Measurements from ENCODE around the gene BABAM2. TPM values are rescaled to one million over a fixed set of nuclear protein-coding genes. Genes with fewer than 3 reads are reported as not detected.

The BABAM2 gene
- total and polyA plus RNA-seq, 9 of the 15 experiments (the other 6 are each of a cell fraction or from before 2014, with no cell fraction given) = 10.9 to 37.4 (median 25.6) TPM

DNA sequence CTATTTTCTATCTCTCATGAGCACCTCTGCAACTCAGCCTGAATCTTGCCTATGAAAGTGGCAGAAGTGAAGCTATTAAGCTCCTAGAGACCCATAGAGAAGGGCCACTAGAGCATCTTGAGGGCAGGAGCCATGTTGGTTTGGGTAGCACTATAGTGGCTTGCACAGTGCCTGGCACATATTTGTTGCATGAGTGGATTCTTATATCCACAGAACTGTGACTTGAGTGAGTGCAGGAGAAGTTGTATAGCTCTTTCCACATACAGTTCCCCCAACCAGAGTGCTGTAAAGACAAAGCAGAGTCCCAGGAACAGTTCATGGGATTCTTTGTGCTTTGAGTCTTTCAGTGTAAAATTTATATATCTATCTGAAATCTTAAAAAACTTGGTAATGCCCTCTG is 296.7 kb downstream of the BABAM2 start:
- no peak for DNase-seq (ENCODE audit: extremely low read depth in 1 of 4, low spot score in 3 of 4)
- CTCF ChIA-PET (ENCODE audit: low intra/inter-chr PET ratio) = no interaction called here
- H3K36me3 ChIP-seq (ENCODE audit: control insufficient read depth, insufficient read depth, low read length) = no peaks in the 10 kb centered on the region
- no peak overlapping the region for H2AFZ ChIP-seq (ENCODE audit: low read depth, low read length)
- no peak overlapping the region for H3K9ac ChIP-seq (ENCODE audit: insufficient read depth in 1 of 2, low read depth in 2 of 2, low read length in 2 of 2)
- H3K4me3 ChIP-seq = no peak overlapping the region
- no peak overlapping the region for H3K4me2 ChIP-seq (ENCODE audit: insufficient read depth, low read length)
- no peaks in the 10 kb centered on the region for H4K20me1 ChIP-seq (replicated peaks; ENCODE audit: control insufficient read depth, insufficient read depth, low read length)
- intact Hi-C loops (cut with micrococcal nuclease) = no loop called here
- in situ Hi-C loops (cut with MboI) = no loop called here
- POLR2A ChIA-PET = no interaction called here
- H3K9me3 ChIP-seq (replicated peaks; ENCODE audit: control insufficient read depth, insufficient read depth, low read depth, low read length) = no peaks in the 10 kb centered on the region
- no peak for FAIRE-seq
- H3K79me2 ChIP-seq (ENCODE audit: control insufficient read depth, insufficient read depth, low read length) = no peaks in the 10 kb centered on the region
- ATAC-seq = no peak
- H3K27ac ChIP-seq (ENCODE audit: extremely low read depth, low read depth, low read length) = no peak overlapping the region
- no peaks in the 10 kb centered on the region for H3K4me1 ChIP-seq (replicated peaks in 1 of 2; ENCODE audit: control insufficient read depth in 2 of 2, insufficient read depth in 2 of 2, low read length in 2 of 2)
- H3K9me1 ChIP-seq (ENCODE audit: control insufficient read depth, insufficient read depth, low read length) = no peaks in the 10 kb centered on the region
- no peaks in the 10 kb centered on the region for H3K27me3 ChIP-seq (ENCODE audit: control insufficient read depth in 2 of 2, insufficient read depth in 2 of 2, low read length in 2 of 2)
- no TSS peak for BruUV-seq (replicated peaks)
- TF ChIP-seq, protein P1, sequence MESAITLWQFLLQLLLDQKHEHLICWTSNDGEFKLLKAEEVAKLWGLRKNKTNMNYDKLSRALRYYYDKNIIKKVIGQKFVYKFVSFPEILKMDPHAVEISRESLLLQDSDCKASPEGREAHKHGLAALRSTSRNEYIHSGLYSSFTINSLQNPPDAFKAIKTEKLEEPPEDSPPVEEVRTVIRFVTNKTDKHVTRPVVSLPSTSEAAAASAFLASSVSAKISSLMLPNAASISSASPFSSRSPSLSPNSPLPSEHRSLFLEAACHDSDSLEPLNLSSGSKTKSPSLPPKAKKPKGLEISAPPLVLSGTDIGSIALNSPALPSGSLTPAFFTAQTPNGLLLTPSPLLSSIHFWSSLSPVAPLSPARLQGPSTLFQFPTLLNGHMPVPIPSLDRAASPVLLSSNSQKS (CRISPR knock-in tag; IDR thresholded peaks at IDR 0.05) = no peak
- no peak for TF ChIP-seq NCOA2 (IDR thresholded peaks at IDR 0.05; ENCODE audit: partially characterized antibody in 2 of 2)
- TF ChIP-seq PRPF4 (IDR thresholded peaks at IDR 0.05; ENCODE audit: insufficient read depth, low read depth, low read length, poor library complexity, severe bottlenecking) = no peak
- no peak for TF ChIP-seq TCF3 (CRISPR knock-in tag; IDR thresholded peaks at IDR 0.05)
- TF ChIP-seq, protein P2, sequence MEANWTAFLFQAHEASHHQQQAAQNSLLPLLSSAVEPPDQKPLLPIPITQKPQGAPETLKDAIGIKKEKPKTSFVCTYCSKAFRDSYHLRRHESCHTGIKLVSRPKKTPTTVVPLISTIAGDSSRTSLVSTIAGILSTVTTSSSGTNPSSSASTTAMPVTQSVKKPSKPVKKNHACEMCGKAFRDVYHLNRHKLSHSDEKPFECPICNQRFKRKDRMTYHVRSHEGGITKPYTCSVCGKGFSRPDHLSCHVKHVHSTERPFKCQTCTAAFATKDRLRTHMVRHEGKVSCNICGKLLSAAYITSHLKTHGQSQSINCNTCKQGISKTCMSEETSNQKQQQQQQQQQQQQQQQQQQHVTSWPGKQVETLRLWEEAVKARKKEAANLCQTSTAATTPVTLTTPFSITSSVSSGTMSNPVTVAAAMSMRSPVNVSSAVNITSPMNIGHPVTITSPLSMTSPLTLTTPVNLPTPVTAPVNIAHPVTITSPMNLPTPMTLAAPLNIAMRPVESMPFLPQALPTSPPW (CRISPR knock-in tag; IDR thresholded peaks at IDR 0.05) = no peak
- TF ChIP-seq NFE2L1 (tag; IDR thresholded peaks at IDR 0.05; ENCODE audit: borderline replicate concordance, low read depth) = no peak
- TF ChIP-seq, protein P3, sequence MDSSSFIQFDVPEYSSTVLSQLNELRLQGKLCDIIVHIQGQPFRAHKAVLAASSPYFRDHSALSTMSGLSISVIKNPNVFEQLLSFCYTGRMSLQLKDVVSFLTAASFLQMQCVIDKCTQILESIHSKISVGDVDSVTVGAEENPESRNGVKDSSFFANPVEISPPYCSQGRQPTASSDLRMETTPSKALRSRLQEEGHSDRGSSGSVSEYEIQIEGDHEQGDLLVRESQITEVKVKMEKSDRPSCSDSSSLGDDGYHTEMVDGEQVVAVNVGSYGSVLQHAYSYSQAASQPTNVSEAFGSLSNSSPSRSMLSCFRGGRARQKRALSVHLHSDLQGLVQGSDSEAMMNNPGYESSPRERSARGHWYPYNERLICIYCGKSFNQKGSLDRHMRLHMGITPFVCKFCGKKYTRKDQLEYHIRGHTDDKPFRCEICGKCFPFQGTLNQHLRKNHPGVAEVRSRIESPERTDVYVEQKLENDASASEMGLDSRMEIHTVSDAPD (CRISPR knock-in tag; IDR thresholded peaks at IDR 0.05) = no peak
- TF ChIP-seq MTA2 (IDR thresholded peaks at IDR 0.05; ENCODE audit: low read depth) = no peak
- TF ChIP-seq, protein P4, sequence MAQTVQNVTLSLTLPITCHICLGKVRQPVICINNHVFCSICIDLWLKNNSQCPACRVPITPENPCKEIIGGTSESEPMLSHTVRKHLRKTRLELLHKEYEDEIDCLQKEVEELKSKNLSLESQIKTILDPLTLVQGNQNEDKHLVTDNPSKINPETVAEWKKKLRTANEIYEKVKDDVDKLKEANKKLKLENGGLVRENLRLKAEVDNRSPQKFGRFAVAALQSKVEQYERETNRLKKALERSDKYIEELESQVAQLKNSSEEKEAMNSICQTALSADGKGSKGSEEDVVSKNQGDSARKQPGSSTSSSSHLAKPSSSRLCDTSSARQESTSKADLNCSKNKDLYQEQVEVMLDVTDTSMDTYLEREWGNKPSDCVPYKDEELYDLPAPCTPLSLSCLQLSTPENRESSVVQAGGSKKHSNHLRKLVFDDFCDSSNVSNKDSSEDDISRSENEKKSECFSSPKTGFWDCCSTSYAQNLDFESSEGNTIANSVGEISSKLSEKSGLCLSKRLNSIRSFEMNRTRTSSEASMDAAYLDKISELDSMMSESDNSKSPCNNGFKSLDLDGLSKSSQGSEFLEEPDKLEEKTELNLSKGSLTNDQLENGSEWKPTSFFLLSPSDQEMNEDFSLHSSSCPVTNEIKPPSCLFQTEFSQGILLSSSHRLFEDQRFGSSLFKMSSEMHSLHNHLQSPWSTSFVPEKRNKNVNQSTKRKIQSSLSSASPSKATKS (CRISPR knock-in tag; IDR thresholded peaks at IDR 0.05) = no peak
- TF ChIP-seq, protein P5, sequence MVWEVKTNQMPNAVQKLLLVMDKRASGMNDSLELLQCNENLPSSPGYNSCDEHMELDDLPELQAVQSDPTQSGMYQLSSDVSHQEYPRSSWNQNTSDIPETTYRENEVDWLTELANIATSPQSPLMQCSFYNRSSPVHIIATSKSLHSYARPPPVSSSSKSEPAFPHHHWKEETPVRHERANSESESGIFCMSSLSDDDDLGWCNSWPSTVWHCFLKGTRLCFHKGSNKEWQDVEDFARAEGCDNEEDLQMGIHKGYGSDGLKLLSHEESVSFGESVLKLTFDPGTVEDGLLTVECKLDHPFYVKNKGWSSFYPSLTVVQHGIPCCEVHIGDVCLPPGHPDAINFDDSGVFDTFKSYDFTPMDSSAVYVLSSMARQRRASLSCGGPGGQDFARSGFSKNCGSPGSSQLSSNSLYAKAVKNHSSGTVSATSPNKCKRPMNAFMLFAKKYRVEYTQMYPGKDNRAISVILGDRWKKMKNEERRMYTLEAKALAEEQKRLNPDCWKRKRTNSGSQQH (CRISPR knock-in tag; IDR thresholded peaks at IDR 0.05) = no peak
- no peak for TF ChIP-seq ZKSCAN3 (CRISPR knock-in tag; IDR thresholded peaks at IDR 0.05)
- no peak for TF ChIP-seq ZNF644 (tag; IDR thresholded peaks at IDR 0.05; ENCODE audit: low read depth)
- TF ChIP-seq PYGO2 (tag; IDR thresholded peaks at IDR 0.05) = no peak
- TF ChIP-seq, protein P6, sequence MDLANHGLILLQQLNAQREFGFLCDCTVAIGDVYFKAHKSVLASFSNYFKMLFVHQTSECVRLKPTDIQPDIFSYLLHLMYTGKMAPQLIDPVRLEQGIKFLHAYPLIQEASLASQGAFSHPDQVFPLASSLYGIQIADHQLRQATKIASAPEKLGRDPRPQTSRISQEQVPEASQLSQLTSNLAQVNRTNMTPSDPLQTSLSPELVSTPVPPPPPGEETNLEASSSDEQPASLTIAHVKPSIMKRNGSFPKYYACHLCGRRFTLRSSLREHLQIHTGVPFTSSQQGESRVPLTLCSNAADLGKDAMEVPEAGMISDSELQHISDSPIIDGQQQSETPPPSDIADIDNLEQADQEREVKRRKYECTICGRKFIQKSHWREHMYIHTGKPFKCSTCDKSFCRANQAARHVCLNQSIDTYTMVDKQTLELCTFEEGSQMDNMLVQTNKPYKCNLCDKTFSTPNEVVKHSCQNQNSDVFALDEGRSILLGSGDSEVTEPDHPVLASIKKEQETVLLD (IDR thresholded peaks at IDR 0.05) = no peak
